ENCODE data around the gene TLE5.

TLE5 gene

GRCh38 chr19:3033595-3034405, 28.5 kb downstream of the TLE5 start:
- Histone ChIP-seq H3K9me3 (ENCODE audit: control extremely low read depth in 1 of 5, control insufficient read depth in 4 of 5, insufficient read depth in 2 of 5, low read depth in 1 of 5, low read length in 4 of 5) (no peaks in the 10 kb centered on the region), H3K4me1 (ENCODE audit: control extremely low read depth in 1 of 4, control insufficient read depth in 4 of 4, insufficient read depth in 4 of 4, low read length in 3 of 4) (peaks cover 0 to 27% (median 24%) of the 10 kb centered on the region in 4 experiments), H3K4me3 (ENCODE audit: control insufficient read depth in 1 of 7, extremely low read depth in 1 of 7, insufficient read depth in 4 of 7, low read depth in 2 of 7, low read length in 6 of 7) (no peak overlapping the region), H3K27me3 (replicated peaks in 2 of 5; ENCODE audit: control insufficient read depth in 4 of 5, insufficient read depth in 5 of 5, low read length in 4 of 5) (peaks cover 0 to 21% (median 16%) of the 10 kb centered on the region in 5 experiments), H3K36me3 (ENCODE audit: control insufficient read depth in 4 of 4, insufficient read depth in 4 of 4, low read length in 3 of 4) (no peaks in the 10 kb centered on the region), H3K27ac (ENCODE audit: insufficient read depth in 1 of 2, low read depth in 1 of 2, low read length in 2 of 2, poor library complexity in 1 of 2, severe bottlenecking in 2 of 2) (peak overlapping the region in 1 of 2 experiments; percentile 71)
- WGBS (ENCODE audit: insufficient coverage): 91% methylated on average over 8 of the region's 11 CpGs
- CTCF ChIA-PET: no interaction called here
- no peak for DNase-seq
- POLR2A ChIA-PET: no interaction called here

- peaks cover 0 to 41% (median 33%) of the 10 kb centered on the region in 5 experiments for H3K27me3 ChIP-seq (replicated peaks in 2 of 5; ENCODE audit: control insufficient read depth in 4 of 5, insufficient read depth in 5 of 5, low read length in 4 of 5)
- H3K4me1 ChIP-seq (ENCODE audit: control extremely low read depth in 1 of 4, control insufficient read depth in 4 of 4, insufficient read depth in 4 of 4, low read length in 3 of 4): peaks cover 0 to 34% (median 29%) of the 10 kb centered on the region in 4 experiments
- DNase-seq: no peak
- CTCF ChIA-PET: interaction anchor here (0.6 to 1.4 kb wide), 4 partner anchors 9 to 1439 kb away, joined by 3 read pairs; no protein-coding TSS in a partner anchor
- H3K4me3 ChIP-seq (ENCODE audit: control insufficient read depth in 1 of 7, extremely low read depth in 1 of 7, insufficient read depth in 4 of 7, low read depth in 2 of 7, low read length in 6 of 7): no peak overlapping the region
- peaks cover 0 to 5% (median 0%) of the 10 kb centered on the region in 5 experiments for H3K9me3 ChIP-seq (ENCODE audit: control extremely low read depth in 1 of 5, control insufficient read depth in 4 of 5, insufficient read depth in 2 of 5, low read depth in 1 of 5, low read length in 4 of 5)
- 91% methylated on average over 4 of the region's 5 CpGs for WGBS (ENCODE audit: insufficient coverage)
- H3K36me3 ChIP-seq (ENCODE audit: control insufficient read depth in 4 of 4, insufficient read depth in 4 of 4, low read length in 3 of 4): no peaks in the 10 kb centered on the region
- POLR2A ChIA-PET: no interaction called here
- no peak overlapping the region for H3K27ac ChIP-seq (ENCODE audit: insufficient read depth in 1 of 2, low read depth in 1 of 2, low read length in 2 of 2, poor library complexity in 1 of 2, severe bottlenecking in 2 of 2)
These were observed 30.8 kb downstream of the TLE5 start for GRCh38 chr19:3031607-3031867.

- POLR2A ChIA-PET: no interaction called here
- DNase-seq: no peak
- WGBS (ENCODE audit: insufficient coverage): 1% methylated on average over 35 of the region's 85 CpGs
These were observed 33.0 kb downstream of the TLE5 start, which contains the start of gene TLE2 for GRCh38 chr19:3029065-3029923. Gene TLE2, minus strand, starts transcription at chr19:3029280. Its CDS starts 376 bp downstream, at chr19:3028904.

GRCh38 chr19:3028305-3029064, 33.8 kb downstream of the TLE5 start:
- Histone ChIP-seq H3K4me1 (ENCODE audit: control extremely low read depth in 1 of 4, control insufficient read depth in 4 of 4, insufficient read depth in 4 of 4, low read length in 3 of 4) (peaks cover 0 to 24% (median 14%) of the 10 kb centered on the region in 4 experiments), H3K36me3 (ENCODE audit: control insufficient read depth in 4 of 4, insufficient read depth in 4 of 4, low read length in 3 of 4) (no peaks in the 10 kb centered on the region), H3K9me3 (ENCODE audit: control extremely low read depth in 1 of 5, control insufficient read depth in 4 of 5, insufficient read depth in 2 of 5, low read depth in 1 of 5, low read length in 4 of 5) (peaks cover 0 to 5% (median 0%) of the 10 kb centered on the region in 5 experiments), H3K4me3 (ENCODE audit: control insufficient read depth in 1 of 7, extremely low read depth in 1 of 7, insufficient read depth in 4 of 7, low read depth in 2 of 7, low read length in 6 of 7) (peak overlapping the region in 6 of 7 experiments; percentile 13 to 68 (median 42)), H3K27me3 (replicated peaks in 2 of 5; ENCODE audit: control insufficient read depth in 4 of 5, insufficient read depth in 5 of 5, low read length in 4 of 5) (peaks cover 0 to 70% (median 37%) of the 10 kb centered on the region in 5 experiments), H3K27ac (ENCODE audit: insufficient read depth in 1 of 2, low read depth in 1 of 2, low read length in 2 of 2, poor library complexity in 1 of 2, severe bottlenecking in 2 of 2) (no peak overlapping the region)
- peak in 2 of 3 donors; percentile 52 to 62 for DNase-seq
- WGBS (ENCODE audit: insufficient coverage): under 1% methylated on average over 31 of the region's 40 CpGs
- ChIA-PET CTCF (interaction anchor here (1.0 kb wide), 1 partner anchor 14 kb away, joined by 3 read pairs; no protein-coding TSS in a partner anchor), POLR2A (interaction anchor here (0.6 to 0.9 kb wide), 2 partner anchors 23 to 42 kb away, joined by 3 read pairs; no protein-coding TSS in a partner anchor)

More at GRCh38 chr19:3029065-3029923, 33.0 kb downstream of the TLE5 start, which contains the start of gene TLE2:
- Histone ChIP-seq H3K9me3 (ENCODE audit: control extremely low read depth in 1 of 5, control insufficient read depth in 4 of 5, insufficient read depth in 2 of 5, low read depth in 1 of 5, low read length in 4 of 5) (peaks cover 0 to 5% (median 0%) of the 10 kb centered on the region in 5 experiments), H3K36me3 (ENCODE audit: control insufficient read depth in 4 of 4, insufficient read depth in 4 of 4, low read length in 3 of 4) (no peaks in the 10 kb centered on the region), H3K27ac (ENCODE audit: insufficient read depth in 1 of 2, low read depth in 1 of 2, low read length in 2 of 2, poor library complexity in 1 of 2, severe bottlenecking in 2 of 2) (no peak within 1 kb of the TSS), H3K4me3 (ENCODE audit: control insufficient read depth in 1 of 7, extremely low read depth in 1 of 7, insufficient read depth in 4 of 7, low read depth in 2 of 7, low read length in 6 of 7) (peak within 1 kb of the TSS in 6 of 7 experiments; percentile 13 to 68 (median 42)), H3K27me3 (replicated peaks in 2 of 5; ENCODE audit: control insufficient read depth in 4 of 5, insufficient read depth in 5 of 5, low read length in 4 of 5) (peaks cover 0 to 62% (median 39%) of the 10 kb centered on the region in 5 experiments), H3K4me1 (ENCODE audit: control extremely low read depth in 1 of 4, control insufficient read depth in 4 of 4, insufficient read depth in 4 of 4, low read length in 3 of 4) (peaks cover 0 to 26% (median 16%) of the 10 kb centered on the region in 4 experiments)
- CTCF ChIA-PET: no interaction called here

GRCh38 chr19:3027981-3028304, 34.4 kb downstream of the TLE5 start:
- no peak for DNase-seq
- peaks cover 0 to 75% (median 41%) of the 10 kb centered on the region in 5 experiments for H3K27me3 ChIP-seq (replicated peaks in 2 of 5; ENCODE audit: control insufficient read depth in 4 of 5, insufficient read depth in 5 of 5, low read length in 4 of 5)
- peaks cover 0 to 5% (median 0%) of the 10 kb centered on the region in 5 experiments for H3K9me3 ChIP-seq (ENCODE audit: control extremely low read depth in 1 of 5, control insufficient read depth in 4 of 5, insufficient read depth in 2 of 5, low read depth in 1 of 5, low read length in 4 of 5)
- ChIA-PET CTCF (interaction anchor here (1.0 kb wide), 1 partner anchor 14 kb away, joined by 3 read pairs; no protein-coding TSS in a partner anchor), POLR2A (interaction anchor here (0.6 to 0.9 kb wide), 2 partner anchors 23 to 41 kb away, joined by 3 read pairs; no protein-coding TSS in a partner anchor)
- H3K4me1 ChIP-seq (ENCODE audit: control extremely low read depth in 1 of 4, control insufficient read depth in 4 of 4, insufficient read depth in 4 of 4, low read length in 3 of 4): peaks cover 0 to 24% (median 14%) of the 10 kb centered on the region in 4 experiments
- no peaks in the 10 kb centered on the region for H3K36me3 ChIP-seq (ENCODE audit: control insufficient read depth in 4 of 4, insufficient read depth in 4 of 4, low read length in 3 of 4)
- H3K27ac ChIP-seq (ENCODE audit: insufficient read depth in 1 of 2, low read depth in 1 of 2, low read length in 2 of 2, poor library complexity in 1 of 2, severe bottlenecking in 2 of 2): no peak overlapping the region
- WGBS (ENCODE audit: insufficient coverage): 37% methylated on average over 7 of the region's 9 CpGs
- no peak overlapping the region for H3K4me3 ChIP-seq (ENCODE audit: control insufficient read depth in 1 of 7, extremely low read depth in 1 of 7, insufficient read depth in 4 of 7, low read depth in 2 of 7, low read length in 6 of 7)

GRCh38 chr19:3027292-3027691, 35.0 kb downstream of the TLE5 start:
- H3K4me3 ChIP-seq (ENCODE audit: control insufficient read depth in 1 of 7, extremely low read depth in 1 of 7, insufficient read depth in 4 of 7, low read depth in 2 of 7, low read length in 6 of 7): no peak overlapping the region
- POLR2A ChIA-PET: no interaction called here
- H3K4me1 ChIP-seq (ENCODE audit: control extremely low read depth in 1 of 4, control insufficient read depth in 4 of 4, insufficient read depth in 4 of 4, low read length in 3 of 4): peaks cover 0 to 24% (median 14%) of the 10 kb centered on the region in 4 experiments
- CTCF ChIA-PET: no interaction called here
- 77% methylated on average over 2 of the region's 2 CpGs for WGBS (ENCODE audit: insufficient coverage)
- peaks cover 0 to 75% (median 39%) of the 10 kb centered on the region in 5 experiments for H3K27me3 ChIP-seq (replicated peaks in 2 of 5; ENCODE audit: control insufficient read depth in 4 of 5, insufficient read depth in 5 of 5, low read length in 4 of 5)
- peaks cover 0 to 5% (median 0%) of the 10 kb centered on the region in 5 experiments for H3K9me3 ChIP-seq (ENCODE audit: control extremely low read depth in 1 of 5, control insufficient read depth in 4 of 5, insufficient read depth in 2 of 5, low read depth in 1 of 5, low read length in 4 of 5)
- H3K27ac ChIP-seq (ENCODE audit: insufficient read depth in 1 of 2, low read depth in 1 of 2, low read length in 2 of 2, poor library complexity in 1 of 2, severe bottlenecking in 2 of 2): no peak overlapping the region
- H3K36me3 ChIP-seq (ENCODE audit: control insufficient read depth in 4 of 4, insufficient read depth in 4 of 4, low read length in 3 of 4): no peaks in the 10 kb centered on the region
- DNase-seq: no peak

Measured in common myeloid progenitor, CD34-positive (primary cell).